LNCaP clone FGC (cell line): ENCODE measurements around the gene ZNF644.
A peak's percentile ranks its signal among the peaks of the same experiment; 100 is the strongest.

Experiments used
- DNase-seq: peaks from one replicate; pipeline ENCODE4 v3.0.0-alpha.2; 2011; ENCODE audit warnings: low read depth
- H3K4me3 ChIP-seq: 2 replicates; pipeline ENCODE4 v1.5.1; 2011; ENCODE audit warnings: mild to moderate bottlenecking, low read depth, low read length, control low read depth
- CTCF ChIP-seq: IDR thresholded peaks from 2 replicates; pipeline ENCODE4 v1.5.1; 2012; ENCODE audit warnings: mild to moderate bottlenecking; ENCODE audit not compliant: control insufficient read depth, insufficient read depth; ENCODE audit errors: extremely low read depth

ZNF644 gene

GRCh38 chr1:90973897-90974798 is 47.7 kb downstream of the ZNF644 start:
- no peak overlapping the region for H3K4me3 ChIP-seq
- no peak for TF ChIP-seq CTCF
- DNase-seq = peak; percentile 43

GRCh38 chr1:90970208-90970607 is 51.6 kb downstream of the ZNF644 start:
- no peak overlapping the region for H3K4me3 ChIP-seq
- no peak for TF ChIP-seq CTCF
- no peak for DNase-seq

GRCh38 chr1:90969241-90969640 is 52.6 kb downstream of the ZNF644 start:
- no peak for TF ChIP-seq CTCF
- H3K4me3 ChIP-seq = no peak overlapping the region
- DNase-seq = no peak

GRCh38 chr1:90964444-90965035 is 57.3 kb downstream of the ZNF644 start:
- TF ChIP-seq CTCF = peak; percentile 57

GRCh38 chr1:90963651-90964050 is 58.2 kb downstream of the ZNF644 start:
- H3K4me3 ChIP-seq = no peak overlapping the region
- DNase-seq = no peak
- TF ChIP-seq CTCF = no peak

More at GRCh38 chr1:90964444-90965035, 57.3 kb downstream of the ZNF644 start:
- no peak overlapping the region for H3K4me3 ChIP-seq
- no peak for DNase-seq

GRCh38 chr1:90963236-90963635 is 58.6 kb downstream of the ZNF644 start:
- TF ChIP-seq CTCF = no peak
- H3K4me3 ChIP-seq = no peak overlapping the region
- DNase-seq = no peak
